CD4-positive, CD25-positive, alpha-beta regulatory T cell (primary cell): ENCODE results near the gene ANXA4. TPM values are rescaled to one million over a fixed set of nuclear protein-coding genes. Genes with fewer than 3 reads are reported as not detected.
A peak's percentile ranks its signal among the peaks of the same experiment; 100 is the strongest.
"Not testable (repeated sequence)": the region's sequence is repeated elsewhere in the genome, so short reads cannot be mapped to it uniquely, and the experiment has no call there.

Experiments
- ATAC-seq, 2 donors: fragments of 150-1000 bp; cut with Tn5 transposase; one replicate each; pipeline ENCODE4 v1.10.0; 2021; ENCODE audit warnings: low read depth in 2 of 2, moderate number of reproducible peaks in 2 of 2, moderate library complexity in 1 of 2
- DNase-seq, 3 donors: peaks; one replicate each; pipeline versions ENCODE4 v3.0.0 to v3.0.0-alpha.2; 2012 to 2022; ENCODE audit warnings: mixed read lengths in 1 of 3
- H3K27ac ChIP-seq: one replicate; pipeline ENCODE4 v1.7.0; 2013; ENCODE audit warnings: mild to moderate bottlenecking, low read length; ENCODE audit not compliant: insufficient read depth, poor library complexity, severe bottlenecking
- H3K27me3 ChIP-seq: one replicate; pipeline ENCODE4 v1.7.0; 2013; ENCODE audit warnings: low read length; ENCODE audit not compliant: control insufficient read depth, insufficient read depth
- H3K36me3 ChIP-seq: one replicate; pipeline ENCODE4 v1.7.0; 2013; ENCODE audit warnings: mild to moderate bottlenecking, low read length, moderate library complexity; ENCODE audit not compliant: control insufficient read depth, insufficient read depth
- H3K4me1 ChIP-seq: 2 replicates; pipeline ENCODE4 v1.7.0; 2013; ENCODE audit warnings: mild to moderate bottlenecking, low read length; ENCODE audit not compliant: insufficient read depth, control insufficient read depth, poor library complexity, severe bottlenecking
- H3K4me3 ChIP-seq: one replicate; pipeline ENCODE4 v1.7.0; 2013; ENCODE audit warnings: low read depth, mild to moderate bottlenecking, low read length, moderate library complexity
- H3K9me3 ChIP-seq, 2 experiments: 1 replicate in 1 of 2; 2 replicates in 1 of 2; pipeline ENCODE4 v1.7.0; 2013; ENCODE audit warnings: low read length in 2 of 2, mild to moderate bottlenecking in 1 of 2, moderate library complexity in 1 of 2; ENCODE audit not compliant: control insufficient read depth in 2 of 2
- H3K27ac Mint-ChIP-seq, 3 donors: one replicate each; pipeline ENCODE4 v1.8.0; 2020 to 2022; ENCODE audit warnings: mild to moderate bottlenecking in 3 of 3, mixed read lengths in 3 of 3, moderate library complexity in 2 of 3
- H3K27me3 Mint-ChIP-seq: one replicate; pipeline ENCODE4 v1.8.0; 2022; ENCODE audit warnings: mild to moderate bottlenecking, mixed read lengths
- H3K36me3 Mint-ChIP-seq: one replicate; pipeline ENCODE4 v1.8.0; 2020; ENCODE audit warnings: mixed read lengths
- H3K4me1 Mint-ChIP-seq, 4 donors: one replicate each; pipeline ENCODE4 v1.8.0; 2020 to 2022; ENCODE audit warnings: mixed read lengths in 4 of 4, mild to moderate bottlenecking in 1 of 4
- H3K4me3 Mint-ChIP-seq, 4 donors: one replicate each; pipeline ENCODE4 v1.8.0; 2020 to 2022; ENCODE audit warnings: mild to moderate bottlenecking in 4 of 4, mixed read lengths in 4 of 4, moderate library complexity in 3 of 4
- H3K9me3 Mint-ChIP-seq, 7 donors: one replicate each; pipeline ENCODE4 v1.8.0; 2020 to 2022; ENCODE audit warnings: mixed read lengths in 7 of 7, mild to moderate bottlenecking in 3 of 7, moderate library complexity in 2 of 7
- polyA plus RNA-seq, 4 donors: library from polyadenylated mRNA; unstranded; fragments of 300-500 nt; fragmentation: Illumina TruSeq; gene quantifications; one replicate each; pipeline ENCODE4 v1.2.3, GENCODE V29; 2021
- total RNA-seq: library from RNA; stranded (reverse); gene quantifications from one replicate; pipeline ENCODE4 v1.2.3, GENCODE V29; 2022

Gene ANXA4
- total and polyA plus RNA-seq, 5 donors from 2014 or later: 16.5 to 36.8 (median 22.2) TPM

DNA sequence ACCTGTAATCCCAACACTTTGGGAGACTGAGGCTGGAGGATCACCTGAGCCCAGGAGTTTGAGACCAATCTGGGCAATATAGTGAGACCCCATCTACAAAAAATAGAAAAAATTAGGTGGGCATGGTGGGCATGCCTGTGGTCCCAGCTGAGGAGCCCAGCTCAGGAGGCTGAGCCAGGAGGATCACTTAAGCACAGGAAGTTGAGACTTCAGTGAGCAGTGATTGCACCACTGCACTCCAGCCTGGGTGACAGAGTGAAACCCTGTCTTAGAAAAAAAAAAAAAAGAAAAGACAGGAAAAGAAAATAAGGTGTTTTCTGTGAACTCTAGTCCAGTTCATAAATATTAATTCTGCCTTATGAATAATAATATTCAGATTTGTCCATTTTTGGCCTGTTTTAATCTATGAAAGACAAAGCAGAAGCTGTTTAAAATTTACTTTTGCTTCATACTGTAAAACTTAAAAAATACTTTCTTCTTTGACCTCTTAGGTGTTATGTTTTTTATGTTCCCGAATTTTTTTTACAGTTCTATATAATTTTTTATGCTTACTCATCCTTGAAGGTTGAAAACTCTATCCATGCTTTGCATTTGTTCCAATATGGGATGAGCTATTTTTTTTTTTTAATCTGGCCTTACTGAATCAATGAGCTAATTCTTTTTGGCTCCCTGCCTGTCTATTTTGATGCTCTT is 8.4 kb upstream of the ANXA4 start:
- Mint-ChIP-seq H3K36me3 (no peaks in the 10 kb centered on the region), H3K9me3 (no peaks in the 10 kb centered on the region), H3K4me1 (peaks cover 0 to 8% (median under 1%) of the 10 kb centered on the region in 4 donors), H3K27me3 (peaks cover 7% of the 10 kb centered on the region), H3K4me3 (no peak overlapping the region), H3K27ac (no peak overlapping the region)
- Histone ChIP-seq H3K9me3 (no peaks in the 10 kb centered on the region), H3K27ac (no peak overlapping the region), H3K36me3 (no peaks in the 10 kb centered on the region), H3K4me1 (no peaks in the 10 kb centered on the region), H3K27me3 (no peaks in the 10 kb centered on the region), H3K4me3 (no peak overlapping the region)
- DNase-seq (no peak), ATAC-seq (no peak)

DNA sequence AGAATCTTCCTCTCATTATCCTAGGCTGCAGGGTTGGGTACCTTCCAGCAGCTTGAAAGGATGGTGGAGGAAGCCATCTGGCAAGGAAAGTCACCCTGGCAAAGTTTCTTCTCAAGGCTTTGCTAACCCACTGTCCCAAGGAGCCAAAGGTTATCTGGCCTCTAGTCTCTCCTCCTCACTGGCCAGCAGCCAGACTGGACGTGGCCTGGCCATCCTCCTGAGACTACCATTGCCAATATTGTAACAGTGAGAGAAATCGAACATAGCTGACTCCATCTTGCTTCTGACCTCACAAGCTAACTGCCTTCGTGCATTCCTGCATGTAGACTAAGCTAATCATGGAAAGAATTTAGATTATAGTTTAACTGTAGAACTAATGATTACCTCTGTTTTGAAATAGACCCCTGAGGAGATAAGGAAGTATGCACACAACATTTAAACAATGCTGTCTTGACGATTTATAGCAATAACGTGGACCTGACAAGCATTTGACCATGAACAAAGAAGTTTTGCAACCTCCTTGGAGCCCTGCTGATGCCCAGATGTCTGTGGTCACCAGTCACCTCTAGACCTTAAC is 7.8 kb upstream of the ANXA4 start:
- Mint-ChIP-seq H3K27ac (no peak overlapping the region), H3K4me3 (no peak overlapping the region), H3K36me3 (no peaks in the 10 kb centered on the region), H3K9me3 (no peaks in the 10 kb centered on the region), H3K27me3 (peaks cover 7% of the 10 kb centered on the region), H3K4me1 (peaks cover 0 to 8% (median under 1%) of the 10 kb centered on the region in 4 donors)
- no peaks in the 10 kb centered on the region for H3K36me3 ChIP-seq
- DNase-seq (no peak), ATAC-seq (no peak)
- no peak overlapping the region for H3K27ac ChIP-seq
- no peaks in the 10 kb centered on the region for H3K4me1 ChIP-seq
- H3K27me3 ChIP-seq: no peaks in the 10 kb centered on the region
- H3K4me3 ChIP-seq: no peak overlapping the region
- no peaks in the 10 kb centered on the region for H3K9me3 ChIP-seq

DNA sequence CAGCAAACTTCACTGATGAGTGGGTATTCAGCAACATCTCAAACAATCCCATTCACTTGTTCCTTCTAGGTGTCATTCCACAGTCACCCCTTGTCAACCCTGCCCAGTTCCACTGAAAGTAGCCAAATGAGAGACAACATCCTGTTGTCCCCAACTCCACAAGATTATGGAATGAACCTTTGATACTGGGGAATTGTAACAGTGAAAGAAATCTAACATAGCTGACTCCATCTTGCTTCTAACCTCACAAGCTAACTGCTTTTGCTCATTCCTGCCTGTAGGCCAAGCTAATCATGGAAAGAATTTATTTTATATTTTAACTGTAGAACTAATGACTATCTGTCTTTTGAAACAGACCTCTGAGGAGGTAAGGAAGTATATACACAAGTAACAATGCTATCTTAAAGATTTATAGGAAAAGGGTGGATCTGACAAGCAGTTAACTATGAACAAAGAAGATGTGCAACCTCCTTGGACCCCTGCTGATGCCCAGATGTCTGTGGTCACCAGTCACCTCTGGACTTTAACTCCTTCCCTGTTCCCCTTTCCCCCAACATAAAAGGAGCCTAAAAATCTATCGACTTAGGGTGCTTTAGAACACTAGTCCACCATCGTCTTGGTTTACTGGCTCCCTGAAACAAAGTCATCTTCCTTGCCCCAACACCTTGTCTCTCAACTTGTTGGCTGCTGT is 6.9 kb upstream of the ANXA4 start:
- Mint-ChIP-seq H3K27ac (peak overlapping the region in 1 of 3 donors; percentile 60), H3K4me1 (peaks cover 0 to 8% (median under 1%) of the 10 kb centered on the region in 4 donors), H3K4me3 (peak overlapping the region in 1 of 4 donors; percentile 21), H3K9me3 (no peaks in the 10 kb centered on the region), H3K27me3 (peaks cover 9% of the 10 kb centered on the region), H3K36me3 (no peaks in the 10 kb centered on the region)
- Histone ChIP-seq H3K36me3 (no peaks in the 10 kb centered on the region), H3K4me3 (no peak overlapping the region), H3K27me3 (no peaks in the 10 kb centered on the region), H3K27ac (no peak overlapping the region), H3K9me3 (no peaks in the 10 kb centered on the region), H3K4me1 (no peaks in the 10 kb centered on the region)
- ATAC-seq (no peak), DNase-seq (no peak)

DNA sequence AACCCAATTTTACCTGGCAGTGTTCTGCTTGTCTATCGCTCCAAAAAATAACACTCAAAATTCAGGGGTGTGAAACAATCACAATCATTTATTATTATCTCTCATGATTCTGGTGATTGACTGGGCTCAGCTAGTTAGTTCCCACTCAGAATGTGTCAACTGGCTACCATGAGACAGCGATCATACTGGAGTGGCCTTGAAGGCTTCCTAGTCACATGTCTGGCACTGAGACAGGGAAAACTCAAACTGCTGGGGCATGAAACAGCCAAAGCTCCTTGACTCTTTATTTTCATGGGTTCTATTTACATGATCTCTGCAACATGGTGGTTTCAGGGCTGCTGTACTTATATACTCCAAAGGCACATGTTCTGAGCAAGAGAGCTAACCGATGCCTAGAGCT is 6.2 kb upstream of the ANXA4 start:
- peaks cover 0 to 2% (median 0%) of the 10 kb centered on the region in 7 donors for H3K9me3 Mint-ChIP-seq
- no peaks in the 10 kb centered on the region for H3K36me3 Mint-ChIP-seq
- peak overlapping the region in 1 of 3 donors; percentile 60 for H3K27ac Mint-ChIP-seq
- no peaks in the 10 kb centered on the region for H3K4me1 ChIP-seq
- no peaks in the 10 kb centered on the region for H3K9me3 ChIP-seq
- DNase-seq (no peak), ATAC-seq (no peak)
- H3K4me3 ChIP-seq: no peak overlapping the region
- peaks cover 0 to 8% (median under 1%) of the 10 kb centered on the region in 4 donors for H3K4me1 Mint-ChIP-seq
- H3K27me3 ChIP-seq: no peaks in the 10 kb centered on the region
- no peak overlapping the region for H3K4me3 Mint-ChIP-seq
- peaks cover 12% of the 10 kb centered on the region for H3K27me3 Mint-ChIP-seq
- H3K27ac ChIP-seq: no peak overlapping the region
- no peaks in the 10 kb centered on the region for H3K36me3 ChIP-seq

DNA sequence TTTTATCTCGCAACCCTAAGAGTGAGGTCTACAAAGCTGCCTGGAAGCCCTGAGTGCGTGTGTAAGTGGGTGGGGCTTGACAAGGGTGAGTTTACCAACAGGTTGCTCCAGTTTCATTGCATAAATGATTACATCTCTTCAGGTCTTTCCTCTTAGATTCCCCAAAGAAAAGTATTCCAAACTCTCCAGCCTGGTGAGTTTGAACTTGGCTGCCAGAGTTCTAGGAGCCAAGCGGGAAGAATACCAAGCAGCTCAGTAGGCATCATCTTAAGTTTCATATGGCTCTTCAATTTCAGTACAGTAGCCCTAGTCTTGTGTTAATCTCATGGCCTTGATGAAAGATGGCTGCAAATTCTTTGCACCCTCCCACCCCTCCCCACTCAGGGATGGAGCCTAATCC is 3.8 kb upstream of the ANXA4 start:
- peaks cover 13% of the 10 kb centered on the region for H3K4me1 ChIP-seq
- Mint-ChIP-seq H3K27me3 (peaks cover 12% of the 10 kb centered on the region), H3K4me1 (peaks cover 5 to 13% (median 12%) of the 10 kb centered on the region in 4 donors)
- H3K36me3 ChIP-seq, H3K27ac Mint-ChIP-seq, H3K4me3 ChIP-seq, DNase-seq, H3K9me3 ChIP-seq, H3K9me3 Mint-ChIP-seq, H3K27ac ChIP-seq, ATAC-seq, H3K4me3 Mint-ChIP-seq, H3K36me3 Mint-ChIP-seq, H3K27me3 ChIP-seq: not testable (repeated sequence)

DNA sequence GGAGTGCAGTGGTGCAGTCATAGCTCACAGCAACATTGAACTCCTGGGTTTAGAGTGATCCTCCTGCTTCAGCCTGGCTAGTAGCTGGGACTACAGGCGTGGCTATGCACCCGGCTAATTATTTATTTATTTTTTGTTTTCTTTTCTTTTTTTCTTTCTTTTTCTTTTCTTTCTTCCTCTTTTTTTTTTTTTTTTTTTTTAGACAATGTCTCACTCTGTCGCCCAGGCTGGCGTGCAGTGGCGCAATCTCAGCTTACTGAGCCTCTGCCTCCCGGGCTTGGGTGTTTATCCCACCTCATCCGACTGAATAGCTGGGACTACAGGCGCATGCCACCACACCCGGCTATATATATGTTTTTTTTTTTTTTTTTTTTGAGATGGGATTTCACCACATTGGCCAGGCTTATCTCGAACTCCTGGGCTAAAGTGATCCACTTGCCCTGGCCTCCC is 1.4 kb upstream of the ANXA4 start:
- Histone ChIP-seq H3K9me3 (no peaks in the 10 kb centered on the region), H3K36me3 (no peaks in the 10 kb centered on the region), H3K4me3 (no peak overlapping the region), H3K27ac (no peak overlapping the region), H3K27me3 (no peaks in the 10 kb centered on the region), H3K4me1 (peaks cover 13% of the 10 kb centered on the region)
- H3K4me1 Mint-ChIP-seq: peaks cover 5 to 24% (median 12%) of the 10 kb centered on the region in 4 donors
- H3K27ac Mint-ChIP-seq: peak overlapping the region in 1 of 3 donors; percentile 87
- ATAC-seq: no peak
- H3K27me3 Mint-ChIP-seq: peaks cover 5% of the 10 kb centered on the region
- DNase-seq: no peak
- H3K36me3 Mint-ChIP-seq: no peaks in the 10 kb centered on the region
- peak overlapping the region; percentile 91 to 99 (median 92) for H3K4me3 Mint-ChIP-seq
- peaks cover 0 to 2% (median 0%) of the 10 kb centered on the region in 7 donors for H3K9me3 Mint-ChIP-seq

DNA sequence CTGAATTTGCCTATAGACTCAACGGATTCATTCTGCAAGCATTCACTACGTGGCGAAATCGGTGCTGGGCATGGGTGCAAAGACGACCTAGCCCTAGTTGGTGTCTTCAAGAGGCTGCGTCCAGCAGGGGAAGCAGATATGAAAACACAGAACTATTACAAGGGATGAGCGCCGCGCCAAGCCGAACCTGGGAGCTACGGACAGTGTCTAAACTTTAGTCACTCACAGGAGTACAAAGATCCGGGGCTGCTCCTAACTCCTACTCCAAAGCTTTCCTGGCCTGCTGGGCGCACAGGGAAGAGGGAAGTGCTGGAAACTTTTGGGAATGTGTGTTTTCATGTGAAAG is 732 bp upstream of the ANXA4 start:
- H3K27me3 Mint-ChIP-seq: peaks cover 5% of the 10 kb centered on the region
- peaks cover 0 to 2% (median 0%) of the 10 kb centered on the region in 7 donors for H3K9me3 Mint-ChIP-seq
- peaks cover 5 to 24% (median 12%) of the 10 kb centered on the region in 4 donors for H3K4me1 Mint-ChIP-seq
- H3K4me3 Mint-ChIP-seq: peak overlapping the region; percentile 91 to 99 (median 92)
- H3K27ac ChIP-seq: no peak overlapping the region
- H3K36me3 ChIP-seq: no peaks in the 10 kb centered on the region
- H3K4me1 ChIP-seq: peaks cover 13% of the 10 kb centered on the region
- DNase-seq (peak in 2 of 3 donors; percentile 5 to 58), ATAC-seq (peak in 1 of 2 donors; percentile 26)
- H3K9me3 ChIP-seq: no peaks in the 10 kb centered on the region
- H3K27ac Mint-ChIP-seq: peak overlapping the region; percentile 84 to 91 (median 87)
- no peaks in the 10 kb centered on the region for H3K27me3 ChIP-seq
- peak overlapping the region; percentile 82 for H3K4me3 ChIP-seq
- no peaks in the 10 kb centered on the region for H3K36me3 Mint-ChIP-seq
